BJ (cell line): ENCODE results near the gene RIMS1. TPM values are rescaled to one million over a fixed set of nuclear protein-coding genes. Genes with fewer than 3 reads are reported as not detected.

Experiments used
- CTCF ChIA-PET: fragments of 350-600 bp; formaldehyde crosslinking; extraction: SDS; loops from one replicate; lab custom pipeline; 2021; ENCODE audit warnings: antibody characterized with exemption, inconsistent platforms; lab: Yijun Ruan, JAX
- POLR2A ChIA-PET: fragments of 300-600 bp; sonication (Branson Sonifier 250); formaldehyde crosslinking; extraction: SDS; loops from one replicate; lab custom pipeline; 2021; ENCODE audit warnings: antibody characterized with exemption; lab: Charles Lee
- DNase-seq: peaks from one replicate; pipeline ENCODE4 v3.0.0-alpha.2; 2011; ENCODE audit warnings: low read depth
- H3K27me3 ChIP-seq: 2 replicates; pipeline ENCODE4 v1.6.0; 2011; ENCODE audit warnings: low read length; ENCODE audit not compliant: control insufficient read depth, insufficient read depth
- H3K36me3 ChIP-seq: 2 replicates; pipeline ENCODE4 v1.5.1; 2011; ENCODE audit warnings: low read length; ENCODE audit not compliant: control insufficient read depth, insufficient read depth
- H3K4me3 ChIP-seq: 2 replicates; pipeline ENCODE4 v1.5.1; 2011; ENCODE audit warnings: low read depth, mild to moderate bottlenecking, control low read depth, low read length
- polyA plus RNA-seq: library from polyadenylated mRNA; depleted of rRNA; stranded (reverse); fragments of >200 nt; gene quantifications from 2 replicates; pipeline ENCODE4 v1.2.3, GENCODE V29; 2011
- TF ChIP-seq, protein P1 (sequence below): IDR thresholded peaks from 2 replicates; pipeline ENCODE4 v1.5.1; 2011; ENCODE audit warnings: low read depth, mild to moderate bottlenecking, control low read depth, inconsistent platforms, low read length, moderate library complexity; ENCODE audit not compliant: insufficient read depth

RIMS1 gene
- polyA plus RNA-seq, 1 experiment, result 0.28 TPM

DNA sequence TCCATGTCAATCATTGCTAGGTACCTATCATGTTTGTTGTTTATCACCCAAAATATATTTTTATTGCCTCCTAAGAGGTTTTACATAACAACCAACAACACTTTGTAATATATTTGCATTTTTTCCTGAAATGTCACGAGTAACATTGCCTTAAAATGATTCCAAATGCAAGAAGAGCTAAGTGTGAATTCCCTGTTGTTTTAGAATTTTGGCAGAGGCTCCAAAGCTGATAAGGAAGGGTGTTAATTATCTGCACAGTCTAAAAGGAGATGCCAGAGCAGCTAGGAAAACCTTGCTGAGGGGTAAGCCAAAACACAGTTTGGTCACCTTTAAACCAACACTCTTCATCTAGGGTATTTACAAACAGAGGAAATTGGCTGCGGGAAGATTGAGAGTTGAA lies 533.6 kb downstream of the RIMS1 start:
- Histone ChIP-seq H3K27me3 (no peaks in the 10 kb centered on the region), H3K4me3 (no peak overlapping the region), H3K36me3 (no peaks in the 10 kb centered on the region)
- CTCF ChIA-PET, result interaction anchor here (0.8 to 4.2 kb wide), 3 partner anchors 8 to 161 kb away, joined by 4 to 37 read pairs (median 8); no protein-coding TSS in a partner anchor
- TF ChIP-seq, protein P1, sequence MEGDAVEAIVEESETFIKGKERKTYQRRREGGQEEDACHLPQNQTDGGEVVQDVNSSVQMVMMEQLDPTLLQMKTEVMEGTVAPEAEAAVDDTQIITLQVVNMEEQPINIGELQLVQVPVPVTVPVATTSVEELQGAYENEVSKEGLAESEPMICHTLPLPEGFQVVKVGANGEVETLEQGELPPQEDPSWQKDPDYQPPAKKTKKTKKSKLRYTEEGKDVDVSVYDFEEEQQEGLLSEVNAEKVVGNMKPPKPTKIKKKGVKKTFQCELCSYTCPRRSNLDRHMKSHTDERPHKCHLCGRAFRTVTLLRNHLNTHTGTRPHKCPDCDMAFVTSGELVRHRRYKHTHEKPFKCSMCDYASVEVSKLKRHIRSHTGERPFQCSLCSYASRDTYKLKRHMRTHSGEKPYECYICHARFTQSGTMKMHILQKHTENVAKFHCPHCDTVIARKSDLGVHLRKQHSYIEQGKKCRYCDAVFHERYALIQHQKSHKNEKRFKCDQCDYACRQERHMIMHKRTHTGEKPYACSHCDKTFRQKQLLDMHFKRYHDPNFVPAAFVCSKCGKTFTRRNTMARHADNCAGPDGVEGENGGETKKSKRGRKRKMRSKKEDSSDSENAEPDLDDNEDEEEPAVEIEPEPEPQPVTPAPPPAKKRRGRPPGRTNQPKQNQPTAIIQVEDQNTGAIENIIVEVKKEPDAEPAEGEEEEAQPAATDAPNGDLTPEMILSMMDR, result no peak
- DNase-seq, result no peak
- POLR2A ChIA-PET, result no interaction called here

DNA sequence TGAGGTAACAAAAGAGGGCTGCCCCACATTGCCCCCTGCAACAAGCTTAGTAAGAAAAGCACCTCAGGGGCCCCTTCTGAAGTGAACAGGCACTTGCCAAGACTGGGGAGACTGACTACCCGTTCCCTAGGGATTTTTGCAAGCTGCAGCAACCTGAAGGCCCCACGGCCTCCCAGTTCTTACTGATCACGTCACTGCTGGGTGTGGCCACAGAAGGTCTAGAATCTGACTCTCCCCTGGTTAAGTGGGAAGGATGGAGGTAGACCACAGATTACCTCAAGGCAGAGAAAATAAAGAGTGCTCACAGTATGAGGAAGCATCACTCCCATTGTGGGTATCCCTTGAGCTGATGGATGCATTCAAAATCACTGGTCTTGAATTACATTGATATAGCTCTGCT lies 534.1 kb downstream of the RIMS1 start:
- no peaks in the 10 kb centered on the region for H3K36me3 ChIP-seq
- H3K4me3 ChIP-seq, result no peak overlapping the region
- POLR2A ChIA-PET, result no interaction called here
- TF ChIP-seq, protein P1, result no peak
- H3K27me3 ChIP-seq, result no peaks in the 10 kb centered on the region
- no peak for DNase-seq
- CTCF ChIA-PET, result interaction anchor here (0.8 to 4.2 kb wide), 4 partner anchors 9 to 160 kb away, joined by 4 to 37 read pairs (median 7); no protein-coding TSS in a partner anchor

DNA sequence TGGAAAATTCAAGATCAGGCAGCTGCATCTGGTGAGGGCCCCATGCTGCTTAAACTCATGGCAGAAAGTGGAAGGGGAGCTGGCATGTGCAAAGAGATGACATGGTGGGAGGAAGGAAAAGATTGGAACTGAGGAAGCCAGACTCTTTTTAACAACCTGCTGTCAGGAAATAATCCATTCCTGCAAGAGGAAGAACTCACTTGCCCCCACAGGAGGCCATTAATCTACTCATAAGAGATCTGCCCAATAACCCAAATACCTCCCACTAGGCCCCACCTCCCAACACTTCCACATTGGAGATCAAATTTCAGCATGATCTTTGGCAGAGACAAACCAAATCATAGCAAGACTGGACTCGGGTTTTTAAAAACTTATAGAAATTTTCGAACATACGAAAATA lies 535.0 kb downstream of the RIMS1 start:
- POLR2A ChIA-PET, result no interaction called here
- CTCF ChIA-PET, result interaction anchor here (2.6 to 4.5 kb wide), 3 partner anchors 10 to 159 kb away, joined by 6 to 37 read pairs (median 22); no protein-coding TSS in a partner anchor
- H3K27me3 ChIP-seq, result no peaks in the 10 kb centered on the region
- TF ChIP-seq, protein P1, result no peak
- no peaks in the 10 kb centered on the region for H3K36me3 ChIP-seq
- DNase-seq, result no peak
- H3K4me3 ChIP-seq, result no peak overlapping the region

DNA sequence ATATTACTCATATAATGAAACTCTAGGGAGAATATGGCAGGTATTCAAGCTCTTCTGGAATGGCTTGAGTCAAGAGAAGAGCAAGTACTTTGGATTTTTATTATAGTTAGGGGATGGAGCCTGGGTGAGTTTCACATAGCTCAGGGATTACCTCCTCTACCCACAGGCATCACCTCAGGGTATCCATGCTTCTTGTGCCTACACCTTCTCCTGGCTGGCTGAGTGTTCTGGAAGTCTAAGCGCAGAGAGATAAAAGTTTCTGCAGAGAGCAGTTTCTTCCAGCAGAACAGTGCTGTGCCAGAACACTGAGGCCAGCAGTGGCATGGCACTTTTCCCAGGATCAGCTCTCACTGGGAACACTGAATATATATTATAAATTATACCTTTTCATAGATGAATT lies 535.8 kb downstream of the RIMS1 start:
- CTCF ChIA-PET, result interaction anchor here (0.7 to 4.5 kb wide), 8 partner anchors 10 to 158 kb away, joined by 3 to 37 read pairs (median 4); no protein-coding TSS in a partner anchor
- TF ChIP-seq, protein P1, result no peak
- no peaks in the 10 kb centered on the region for H3K27me3 ChIP-seq
- H3K4me3 ChIP-seq, result no peak overlapping the region
- POLR2A ChIA-PET, result interaction anchor here (0.6 kb wide), 1 partner anchor 891 kb away, joined by 4 read pairs; no protein-coding TSS in a partner anchor
- H3K36me3 ChIP-seq, result no peaks in the 10 kb centered on the region
- peak; percentile 40 for DNase-seq

DNA sequence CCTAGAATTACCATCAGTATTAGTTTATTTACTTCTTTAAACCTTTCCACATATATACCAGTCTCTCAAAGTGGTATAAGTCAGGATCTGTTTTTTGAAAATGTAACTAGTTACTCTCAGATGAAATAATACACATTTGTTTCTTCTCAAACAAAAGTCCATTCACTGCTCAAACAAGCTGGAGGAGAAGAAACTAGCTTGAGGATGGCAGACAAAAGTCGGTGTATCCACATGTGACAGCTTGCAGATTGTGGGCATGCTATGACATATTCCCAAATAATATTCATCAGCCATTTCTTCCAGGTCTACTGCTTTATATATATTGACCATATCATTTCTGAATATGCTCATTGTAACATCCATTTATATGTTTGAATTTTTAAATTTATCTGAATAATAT lies 538.1 kb downstream of the RIMS1 start:
- no peaks in the 10 kb centered on the region for H3K27me3 ChIP-seq
- no peaks in the 10 kb centered on the region for H3K36me3 ChIP-seq
- H3K4me3 ChIP-seq, result no peak overlapping the region
- TF ChIP-seq, protein P1, result no peak
- ChIA-PET POLR2A (no interaction called here), CTCF (interaction anchor here (1.1 to 4.5 kb wide), 5 partner anchors 13 to 295 kb away, joined by 3 to 22 read pairs (median 4); no protein-coding TSS in a partner anchor)
- no peak for DNase-seq
